HepG2 (cell line): ENCODE results near the gene CDC20. TPM values are rescaled to one million over a fixed set of nuclear protein-coding genes. Genes with fewer than 3 reads are reported as not detected.

Experiments used
- ATAC-seq: fragments of 200-7000 bp; cut with Tn5 transposase; 3 replicates; pipeline ENCODE4 v1.9.1; 2020; ENCODE audit warnings: mild to moderate bottlenecking, moderate library complexity
- BruUV-seq: library from RNA; stranded (reverse); fragments of 400-500 nt; replicated peaks from 2 replicates; lab custom pipeline; 2021; lab: Mats Ljungman, UMichigan
- CTCF ChIA-PET: fragments of 300-600 bp; formaldehyde crosslinking; extraction: SDS; loops from one replicate; lab custom pipeline; 2021; ENCODE audit warnings: low total read pairs, inconsistent platforms, low intra/inter-chr PET ratio; lab: Yijun Ruan, JAX
- POLR2A ChIA-PET: fragments of 350-600 bp; sonication (Branson Sonifier 250); formaldehyde crosslinking; loops from one replicate; lab custom pipeline; 2020; ENCODE audit warnings: antibody characterized with exemption, inconsistent platforms; lab: Yijun Ruan, JAX
- DNase-seq: peaks from one replicate; pipeline ENCODE4 v3.0.0-alpha.2; 2015; ENCODE audit warnings: low spot score
- FAIRE-seq: peaks from 3 replicates; lab custom pipeline; 2011; peaks lifted over from hg19 to GRCh38; lab: Jason Lieb, UNC
- H2AFZ ChIP-seq: one replicate; pipeline ENCODE4 v1.6.1; 2011; ENCODE audit warnings: low read length, inconsistent platforms
- H3K27ac ChIP-seq: fragments of 300-600 bp; 3 replicates; pipeline ENCODE4 v1.8.0; 2011; ENCODE audit warnings: mixed run types, mild to moderate bottlenecking, mixed read lengths, low read length, inconsistent platforms; ENCODE audit not compliant: insufficient read depth; ENCODE audit errors: extremely low read length
- H3K27me3 ChIP-seq, 2 experiments: fragments of 200-600 bp in 1 of 2; 2 replicates in 1 of 2; 3 replicates in 1 of 2; pipeline versions ENCODE4 v1.6.0 to v1.8.0; 2011; ENCODE audit warnings: low read length in 2 of 2, mild to moderate bottlenecking in 2 of 2, moderate library complexity in 2 of 2, inconsistent platforms in 1 of 2; ENCODE audit not compliant: insufficient read depth in 2 of 2, control insufficient read depth in 1 of 2
- H3K36me3 ChIP-seq, 2 experiments: fragments of 200-600 bp in 1 of 2; replicated peaks in 1 of 2; 2 replicates in 1 of 2; 3 replicates in 1 of 2; pipeline versions ENCODE4 v1.5.1 to v1.8.0; 2011; ENCODE audit warnings: low read length in 2 of 2, inconsistent platforms in 1 of 2; ENCODE audit not compliant: insufficient read depth in 2 of 2, control insufficient read depth in 1 of 2
- H3K4me1 ChIP-seq: 2 replicates; pipeline ENCODE4 v1.5.1; 2012; ENCODE audit warnings: low read length, inconsistent platforms; ENCODE audit not compliant: insufficient read depth
- H3K4me2 ChIP-seq: 2 replicates; pipeline ENCODE4 v1.6.0; 2011; ENCODE audit warnings: low read depth, low read length, inconsistent platforms
- H3K4me3 ChIP-seq, 3 experiments: fragments of 200-600 bp in 1 of 3; sonication (generic), shearing (Covaris generic) in 1 of 3; replicated peaks in 1 of 3; 2 replicates each; pipeline ENCODE4 v1.5.1; 2011 to 2016; ENCODE audit warnings: low read length in 3 of 3, inconsistent platforms in 2 of 3, low read depth in 2 of 3, mild to moderate bottlenecking in 2 of 3, control low read depth in 1 of 3, mixed read lengths in 1 of 3; ENCODE audit not compliant: insufficient read depth in 1 of 3
- H3K79me2 ChIP-seq: one replicate; pipeline ENCODE4 v1.6.1; 2011; ENCODE audit warnings: low read length, inconsistent platforms; ENCODE audit not compliant: insufficient read depth
- H3K9ac ChIP-seq: 2 replicates; pipeline ENCODE4 v1.6.0; 2011; ENCODE audit warnings: mild to moderate bottlenecking, low read depth, low read length, inconsistent platforms; ENCODE audit not compliant: insufficient read depth
- H3K9me3 ChIP-seq: 2 replicates; pipeline ENCODE4 v1.5.1; 2012; ENCODE audit warnings: mild to moderate bottlenecking, low read length
- H4K20me1 ChIP-seq: 2 replicates; pipeline ENCODE4 v1.6.0; 2011; ENCODE audit warnings: inconsistent platforms, mild to moderate bottlenecking, low read length, moderate library complexity; ENCODE audit not compliant: insufficient read depth
- ERF ChIP-seq: IDR thresholded peaks from 2 replicates; pipeline ENCODE4 v1.6.1; 2018; ENCODE audit warnings: missing biosample characterization, missing genetic modification reagents
- HOXA3 ChIP-seq: sonication (generic); formaldehyde crosslinking; IDR thresholded peaks from 2 replicates; pipeline ENCODE4 v1.5.0; 2020; ENCODE audit warnings: missing genetic modification reagents
- ISL2 ChIP-seq: sonication (generic); formaldehyde crosslinking; IDR thresholded peaks from 2 replicates; pipeline ENCODE4 v1.5.0; 2020; ENCODE audit warnings: missing genetic modification reagents
- KLF12 ChIP-seq: sonication (generic); formaldehyde crosslinking; IDR thresholded peaks from 2 replicates; pipeline ENCODE4 v1.4.0; 2020; ENCODE audit warnings: missing genetic modification reagents, borderline replicate concordance
- MAF1 ChIP-seq: sonication (generic); formaldehyde crosslinking; IDR thresholded peaks from 2 replicates; pipeline ENCODE4 v1.5.0; 2020; ENCODE audit warnings: missing genetic modification reagents, borderline replicate concordance
- MBD4 ChIP-seq: IDR thresholded peaks from 2 replicates; pipeline ENCODE4 v1.6.1; 2012; ENCODE audit warnings: low read length, inconsistent platforms, borderline replicate concordance
- MTF2 ChIP-seq: sonication (generic); formaldehyde crosslinking; IDR thresholded peaks from 2 replicates; pipeline ENCODE4 v1.5.0; 2020; ENCODE audit warnings: missing genetic modification reagents, borderline replicate concordance
- NAIF1 ChIP-seq: sonication (generic); formaldehyde crosslinking; IDR thresholded peaks from 2 replicates; pipeline ENCODE4 v1.5.0; 2020; ENCODE audit warnings: mild to moderate bottlenecking, missing genetic modification reagents, borderline replicate concordance
- NONO ChIP-seq, 2 experiments: fragments of 450-650 bp in 1 of 2; sonication (generic) in 1 of 2; formaldehyde crosslinking in 1 of 2; IDR thresholded peaks in 1 of 2; conservative IDR thresholded peaks in 1 of 2; 2 replicates each; pipeline versions ENCODE4 v1.6.1 to v1.8.0; 2017 to 2022; ENCODE audit warnings: mild to moderate bottlenecking in 1 of 2, missing genetic modification reagents in 1 of 2, moderate library complexity in 1 of 2
- RBM39 ChIP-seq: fragments of 200-400 bp; formaldehyde crosslinking; IDR thresholded peaks from one replicate; pipeline ENCODE4 v1.6.1; 2018; ENCODE audit warnings: antibody characterized with exemption, mild to moderate bottlenecking, low read depth, low read length; ENCODE audit not compliant: poor library complexity, severe bottlenecking
- SMC3 ChIP-seq: IDR thresholded peaks from 2 replicates; pipeline ENCODE4 v1.6.1; 2011; ENCODE audit warnings: low read length, improper control_type of control experiment
- TAF1 ChIP-seq: sonication (generic); formaldehyde crosslinking; IDR thresholded peaks from 2 replicates; pipeline ENCODE4 v1.4.0; 2020; ENCODE audit warnings: missing genetic modification reagents
- ZNF557 ChIP-seq: sonication (generic); formaldehyde crosslinking; IDR thresholded peaks from 2 replicates; pipeline ENCODE4 v1.4.0; 2020; ENCODE audit warnings: missing genetic modification reagents
- ZNF746 ChIP-seq: sonication (generic); formaldehyde crosslinking; IDR thresholded peaks from 2 replicates; pipeline ENCODE4 v1.8.0; 2022; ENCODE audit warnings: mild to moderate bottlenecking, missing genetic modification reagents
- ZNF777 ChIP-seq: sonication (generic); formaldehyde crosslinking; IDR thresholded peaks from 2 replicates; pipeline ENCODE4 v1.4.0; 2020; ENCODE audit warnings: missing genetic modification reagents
- WGBS: methylation state at CpG from one replicate; pipeline ENCODE4 v1.1.6; 2017; ENCODE audit warnings: low lambda C conversion rate; 5-methylcytosine and 5-hydroxymethylcytosine counted together
- in situ Hi-C: cut with HindIII; loops from 2 replicates; pipeline ENCODE4 v1.10.0; 2017; ENCODE audit warnings: low pct_unique_long_range_greater_than_20kb; ENCODE audit not compliant: extremely low pct_ligation_motif_present
- intact Hi-C: fragments of 100-400 bp; cut with micrococcal nuclease; formaldehyde crosslinking; loops from one replicate; pipeline ENCODE4 v1.10.0; 2022; ENCODE audit not compliant: unreplicated experiment
- polyA plus RNA-seq, 8 experiments: library from polyadenylated mRNA; depleted of rRNA in 3 of 8; stranded (reverse) in 7 of 8; unstranded in 1 of 8; fragments of >200 nt; fragmentation: Illumina TruSeq in 4 of 8; extraction: Trizol in 4 of 8; gene quantifications; 2 replicates each; pipeline versions ENCODE4 v1.2.1 to v1.2.3, GENCODE V29; 2011 to 2016; ENCODE audit warnings: low read depth in 4 of 8, missing spikeins in 1 of 8, mixed read lengths in 1 of 8; ENCODE audit not compliant: insufficient read depth in 1 of 8
- total RNA-seq, 5 experiments: library from RNA; depleted of rRNA; stranded (reverse); fragments of >200 nt; fragmentation: Illumina TruSeq; extraction: Trizol; gene quantifications; 2 replicates each; pipeline ENCODE4 v1.2.3, GENCODE V29; 2016; ENCODE audit warnings: low read depth in 1 of 5
- TF ChIP-seq, protein P1 (sequence below): sonication (generic); formaldehyde crosslinking; IDR thresholded peaks from 2 replicates; pipeline ENCODE4 v1.5.0; 2020; ENCODE audit warnings: mild to moderate bottlenecking, missing genetic modification reagents, moderate library complexity
- TF ChIP-seq, protein P2 (sequence below): sonication (generic); formaldehyde crosslinking; IDR thresholded peaks from 2 replicates; pipeline ENCODE4 v1.4.0; 2020; ENCODE audit warnings: mild to moderate bottlenecking, missing genetic modification reagents
- TF ChIP-seq, protein P3 (sequence below): IDR thresholded peaks from 2 replicates; pipeline ENCODE4 v1.6.1; 2012; ENCODE audit warnings: inconsistent platforms

Gene CDC20
- total and polyA plus RNA-seq, 2 of the 13 experiments (the other 11 are each of a cell fraction or from before 2014, with no cell fraction given), result 57.9 to 90.0 TPM

DNA sequence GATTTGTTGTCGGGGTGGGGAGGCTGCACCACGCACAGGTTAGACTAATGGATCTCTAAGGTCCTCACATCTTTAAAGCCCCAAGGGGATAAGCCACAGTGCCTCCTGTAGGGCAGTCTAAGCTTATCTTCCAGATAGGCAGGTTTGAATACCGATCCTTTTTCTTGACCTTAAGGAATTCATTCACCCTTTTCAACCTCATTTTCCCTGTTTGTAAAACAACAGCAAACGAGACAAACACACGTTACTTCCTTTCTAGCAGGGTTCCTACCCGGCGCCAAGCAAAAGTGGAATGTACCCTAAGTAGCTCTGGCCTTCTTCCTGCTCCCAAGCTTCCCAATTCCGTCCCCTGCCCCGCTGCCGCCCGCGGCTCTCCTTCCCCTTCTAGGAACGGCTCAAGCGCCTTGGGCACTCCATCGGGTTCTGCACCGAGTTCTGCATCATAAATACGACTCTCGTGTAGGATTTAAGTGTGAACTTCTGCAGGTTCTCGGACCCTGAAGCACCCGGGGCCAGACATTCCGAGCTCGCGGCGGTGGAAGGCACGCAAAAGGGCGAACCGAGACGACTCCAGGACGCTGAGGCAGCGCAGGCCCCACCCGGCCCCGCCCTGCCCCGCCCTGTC, 548 bp upstream of the CDC20 start:
- peaks cover 29% of the 10 kb centered on the region for H3K79me2 ChIP-seq
- peak overlapping the region; percentile 98 for H3K4me2 ChIP-seq
- 1% methylated on average over 17 of the region's 33 CpGs for WGBS
- DNase-seq (no peak), ATAC-seq (peak; percentile 32), FAIRE-seq (peak; percentile 53)
- intact Hi-C loops, result loop anchor here (1.0 kb wide), 2 partner anchors 56 to 120 kb away; no protein-coding TSS in a partner anchor
- H3K9me3 ChIP-seq, result no peaks in the 10 kb centered on the region
- H3K36me3 ChIP-seq, result peaks cover 9 to 26% of the 10 kb centered on the region in 2 experiments
- peak overlapping the region; percentile 92 to 97 (median 97) for H3K4me3 ChIP-seq
- CTCF ChIA-PET, result interaction anchor here (1.0 to 1.5 kb wide), 2 partner anchors 121 to 131 kb away, joined by 4 to 9 read pairs; no protein-coding TSS in a partner anchor
- H3K27ac ChIP-seq, result peak overlapping the region; percentile 64
- H4K20me1 ChIP-seq, result no peaks in the 10 kb centered on the region
- no peaks in the 10 kb centered on the region; a peak in 1 of 5 replicates for H3K27me3 ChIP-seq
- POLR2A ChIA-PET, result interaction anchor here (0.6 to 1.9 kb wide), 14 partner anchors 9 to 292 kb away, joined by 3 to 29 read pairs (median 4); partner anchors contain the start of genes C1orf210, ELOVL1, KDM4A and MED8
- peak overlapping the region; percentile 46 for H2AFZ ChIP-seq
- in situ Hi-C loops, result no loop called here
- H3K4me1 ChIP-seq, result peaks cover 60% of the 10 kb centered on the region
- no TSS peak for BruUV-seq
- peak overlapping the region; percentile 82 for H3K9ac ChIP-seq
- TF ChIP-seq ZNF746 (CRISPR knock-in tag) (no peak), NAIF1 (no peak), RBM39 (no peak), ZNF557 (CRISPR knock-in tag) (0 out of 2 replicates have a peak, but pooled peaks have one; percentile 38), TAF1 (CRISPR knock-in tag) (peak; percentile 35; the same call in 1 of the 2 replicates), HOXA3 (CRISPR knock-in tag) (peak; percentile 5; the same call in 1 of the 2 replicates), ISL2 (CRISPR knock-in tag) (0 out of 2 replicates have a peak, but pooled peaks have one; percentile 9), MTF2 (CRISPR knock-in tag) (no peak), MBD4 (no peak), SMC3 (peak; percentile 44; the same call in 1 of the 2 replicates), NONO (IDR thresholded peaks at IDR 0.05) (no peak), NONO (CRISPR knock-in tag; conservative IDR thresholded peaks at IDR 0.05) (no peak), ZNF777 (CRISPR knock-in tag) (peak; percentile 44; the same call in 1 of the 2 replicates), KLF12 (CRISPR knock-in tag) (peak; percentile 82; the same call in 1 of the 2 replicates), ERF (CRISPR knock-in tag) (0 out of 2 replicates have a peak, but pooled peaks have one; percentile 8), MAF1 (CRISPR knock-in tag) (peak; percentile 50; the same call in 1 of the 2 replicates)
- TF ChIP-seq, protein P1, sequence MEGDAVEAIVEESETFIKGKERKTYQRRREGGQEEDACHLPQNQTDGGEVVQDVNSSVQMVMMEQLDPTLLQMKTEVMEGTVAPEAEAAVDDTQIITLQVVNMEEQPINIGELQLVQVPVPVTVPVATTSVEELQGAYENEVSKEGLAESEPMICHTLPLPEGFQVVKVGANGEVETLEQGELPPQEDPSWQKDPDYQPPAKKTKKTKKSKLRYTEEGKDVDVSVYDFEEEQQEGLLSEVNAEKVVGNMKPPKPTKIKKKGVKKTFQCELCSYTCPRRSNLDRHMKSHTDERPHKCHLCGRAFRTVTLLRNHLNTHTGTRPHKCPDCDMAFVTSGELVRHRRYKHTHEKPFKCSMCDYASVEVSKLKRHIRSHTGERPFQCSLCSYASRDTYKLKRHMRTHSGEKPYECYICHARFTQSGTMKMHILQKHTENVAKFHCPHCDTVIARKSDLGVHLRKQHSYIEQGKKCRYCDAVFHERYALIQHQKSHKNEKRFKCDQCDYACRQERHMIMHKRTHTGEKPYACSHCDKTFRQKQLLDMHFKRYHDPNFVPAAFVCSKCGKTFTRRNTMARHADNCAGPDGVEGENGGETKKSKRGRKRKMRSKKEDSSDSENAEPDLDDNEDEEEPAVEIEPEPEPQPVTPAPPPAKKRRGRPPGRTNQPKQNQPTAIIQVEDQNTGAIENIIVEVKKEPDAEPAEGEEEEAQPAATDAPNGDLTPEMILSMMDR (CRISPR knock-in tag), result peak; percentile 63
- TF ChIP-seq, protein P2, sequence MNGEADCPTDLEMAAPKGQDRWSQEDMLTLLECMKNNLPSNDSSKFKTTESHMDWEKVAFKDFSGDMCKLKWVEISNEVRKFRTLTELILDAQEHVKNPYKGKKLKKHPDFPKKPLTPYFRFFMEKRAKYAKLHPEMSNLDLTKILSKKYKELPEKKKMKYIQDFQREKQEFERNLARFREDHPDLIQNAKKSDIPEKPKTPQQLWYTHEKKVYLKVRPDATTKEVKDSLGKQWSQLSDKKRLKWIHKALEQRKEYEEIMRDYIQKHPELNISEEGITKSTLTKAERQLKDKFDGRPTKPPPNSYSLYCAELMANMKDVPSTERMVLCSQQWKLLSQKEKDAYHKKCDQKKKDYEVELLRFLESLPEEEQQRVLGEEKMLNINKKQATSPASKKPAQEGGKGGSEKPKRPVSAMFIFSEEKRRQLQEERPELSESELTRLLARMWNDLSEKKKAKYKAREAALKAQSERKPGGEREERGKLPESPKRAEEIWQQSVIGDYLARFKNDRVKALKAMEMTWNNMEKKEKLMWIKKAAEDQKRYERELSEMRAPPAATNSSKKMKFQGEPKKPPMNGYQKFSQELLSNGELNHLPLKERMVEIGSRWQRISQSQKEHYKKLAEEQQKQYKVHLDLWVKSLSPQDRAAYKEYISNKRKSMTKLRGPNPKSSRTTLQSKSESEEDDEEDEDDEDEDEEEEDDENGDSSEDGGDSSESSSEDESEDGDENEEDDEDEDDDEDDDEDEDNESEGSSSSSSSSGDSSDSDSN, result peak; percentile 57
- TF ChIP-seq, protein P3, sequence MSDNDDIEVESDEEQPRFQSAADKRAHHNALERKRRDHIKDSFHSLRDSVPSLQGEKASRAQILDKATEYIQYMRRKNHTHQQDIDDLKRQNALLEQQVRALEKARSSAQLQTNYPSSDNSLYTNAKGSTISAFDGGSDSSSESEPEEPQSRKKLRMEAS, result no peak
